ENCODE measurements around the gene DUSP9.

The DUSP9 gene

DNA sequence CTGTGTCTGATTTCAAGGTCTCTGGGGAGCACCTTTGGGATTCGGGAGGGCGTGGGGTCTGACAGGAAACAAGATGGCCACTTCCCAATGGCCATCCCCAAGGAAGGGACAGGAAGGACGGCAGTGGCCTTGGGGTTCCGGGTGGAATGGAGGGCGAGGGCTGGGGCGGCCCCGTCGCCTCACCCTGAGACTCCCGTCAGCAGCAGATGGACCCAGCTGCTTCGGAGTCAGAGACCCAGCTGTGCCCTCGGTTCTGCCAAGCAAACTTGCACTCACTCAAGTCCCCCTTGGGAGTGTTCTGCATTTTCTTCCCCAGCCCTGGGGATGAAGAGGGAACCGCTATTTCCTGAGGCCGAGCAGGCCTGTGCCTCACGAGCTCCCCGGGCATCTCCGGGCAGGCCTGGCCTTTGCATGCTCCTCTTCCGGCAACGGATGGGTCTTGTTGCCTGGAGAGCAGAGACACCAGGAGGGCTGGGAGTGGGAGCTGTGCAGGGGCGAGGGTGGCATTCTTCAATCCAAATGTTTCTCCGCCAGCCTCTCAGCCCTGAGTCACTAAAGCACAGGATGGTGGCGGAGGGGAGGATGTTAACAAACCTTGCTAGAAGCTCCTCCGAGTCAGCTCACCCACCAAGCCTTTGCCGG, 6.8 kb upstream of the DUSP9 start:
- H3K4me3 ChIP-seq (replicated peaks; ENCODE audit: insufficient read depth, low read length) = no peak overlapping the region
- DNase-seq (ENCODE audit: low read depth in 1 of 2, low spot score in 1 of 2) = no peak
- TF ChIP-seq, protein P1, sequence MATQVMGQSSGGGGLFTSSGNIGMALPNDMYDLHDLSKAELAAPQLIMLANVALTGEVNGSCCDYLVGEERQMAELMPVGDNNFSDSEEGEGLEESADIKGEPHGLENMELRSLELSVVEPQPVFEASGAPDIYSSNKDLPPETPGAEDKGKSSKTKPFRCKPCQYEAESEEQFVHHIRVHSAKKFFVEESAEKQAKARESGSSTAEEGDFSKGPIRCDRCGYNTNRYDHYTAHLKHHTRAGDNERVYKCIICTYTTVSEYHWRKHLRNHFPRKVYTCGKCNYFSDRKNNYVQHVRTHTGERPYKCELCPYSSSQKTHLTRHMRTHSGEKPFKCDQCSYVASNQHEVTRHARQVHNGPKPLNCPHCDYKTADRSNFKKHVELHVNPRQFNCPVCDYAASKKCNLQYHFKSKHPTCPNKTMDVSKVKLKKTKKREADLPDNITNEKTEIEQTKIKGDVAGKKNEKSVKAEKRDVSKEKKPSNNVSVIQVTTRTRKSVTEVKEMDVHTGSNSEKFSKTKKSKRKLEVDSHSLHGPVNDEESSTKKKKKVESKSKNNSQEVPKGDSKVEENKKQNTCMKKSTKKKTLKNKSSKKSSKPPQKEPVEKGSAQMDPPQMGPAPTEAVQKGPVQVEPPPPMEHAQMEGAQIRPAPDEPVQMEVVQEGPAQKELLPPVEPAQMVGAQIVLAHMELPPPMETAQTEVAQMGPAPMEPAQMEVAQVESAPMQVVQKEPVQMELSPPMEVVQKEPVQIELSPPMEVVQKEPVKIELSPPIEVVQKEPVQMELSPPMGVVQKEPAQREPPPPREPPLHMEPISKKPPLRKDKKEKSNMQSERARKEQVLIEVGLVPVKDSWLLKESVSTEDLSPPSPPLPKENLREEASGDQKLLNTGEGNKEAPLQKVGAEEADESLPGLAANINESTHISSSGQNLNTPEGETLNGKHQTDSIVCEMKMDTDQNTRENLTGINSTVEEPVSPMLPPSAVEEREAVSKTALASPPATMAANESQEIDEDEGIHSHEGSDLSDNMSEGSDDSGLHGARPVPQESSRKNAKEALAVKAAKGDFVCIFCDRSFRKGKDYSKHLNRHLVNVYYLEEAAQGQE (IDR thresholded peaks at IDR 0.05; ENCODE audit: insufficient replicate concordance, low read depth) = no peak
- TF ChIP-seq POLR2AphosphoS5 (IDR thresholded peaks at IDR 0.05; ENCODE audit: low read depth) = no peak
- TF ChIP-seq SPI1 (IDR thresholded peaks at IDR 0.05; ENCODE audit: borderline replicate concordance, low read depth) = no peak
- TF ChIP-seq, protein P2, sequence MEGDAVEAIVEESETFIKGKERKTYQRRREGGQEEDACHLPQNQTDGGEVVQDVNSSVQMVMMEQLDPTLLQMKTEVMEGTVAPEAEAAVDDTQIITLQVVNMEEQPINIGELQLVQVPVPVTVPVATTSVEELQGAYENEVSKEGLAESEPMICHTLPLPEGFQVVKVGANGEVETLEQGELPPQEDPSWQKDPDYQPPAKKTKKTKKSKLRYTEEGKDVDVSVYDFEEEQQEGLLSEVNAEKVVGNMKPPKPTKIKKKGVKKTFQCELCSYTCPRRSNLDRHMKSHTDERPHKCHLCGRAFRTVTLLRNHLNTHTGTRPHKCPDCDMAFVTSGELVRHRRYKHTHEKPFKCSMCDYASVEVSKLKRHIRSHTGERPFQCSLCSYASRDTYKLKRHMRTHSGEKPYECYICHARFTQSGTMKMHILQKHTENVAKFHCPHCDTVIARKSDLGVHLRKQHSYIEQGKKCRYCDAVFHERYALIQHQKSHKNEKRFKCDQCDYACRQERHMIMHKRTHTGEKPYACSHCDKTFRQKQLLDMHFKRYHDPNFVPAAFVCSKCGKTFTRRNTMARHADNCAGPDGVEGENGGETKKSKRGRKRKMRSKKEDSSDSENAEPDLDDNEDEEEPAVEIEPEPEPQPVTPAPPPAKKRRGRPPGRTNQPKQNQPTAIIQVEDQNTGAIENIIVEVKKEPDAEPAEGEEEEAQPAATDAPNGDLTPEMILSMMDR (IDR thresholded peaks at IDR 0.05; ENCODE audit: insufficient read depth, low read length) = no peak
- TF ChIP-seq GABPA (IDR thresholded peaks at IDR 0.05; ENCODE audit: low read depth) = no peak
- H3K27ac ChIP-seq (replicated peaks) = no peak overlapping the region
- peaks cover 38% of the 10 kb centered on the region for H3K27me3 ChIP-seq (ENCODE audit: insufficient read depth, poor library complexity, severe bottlenecking)

DNA sequence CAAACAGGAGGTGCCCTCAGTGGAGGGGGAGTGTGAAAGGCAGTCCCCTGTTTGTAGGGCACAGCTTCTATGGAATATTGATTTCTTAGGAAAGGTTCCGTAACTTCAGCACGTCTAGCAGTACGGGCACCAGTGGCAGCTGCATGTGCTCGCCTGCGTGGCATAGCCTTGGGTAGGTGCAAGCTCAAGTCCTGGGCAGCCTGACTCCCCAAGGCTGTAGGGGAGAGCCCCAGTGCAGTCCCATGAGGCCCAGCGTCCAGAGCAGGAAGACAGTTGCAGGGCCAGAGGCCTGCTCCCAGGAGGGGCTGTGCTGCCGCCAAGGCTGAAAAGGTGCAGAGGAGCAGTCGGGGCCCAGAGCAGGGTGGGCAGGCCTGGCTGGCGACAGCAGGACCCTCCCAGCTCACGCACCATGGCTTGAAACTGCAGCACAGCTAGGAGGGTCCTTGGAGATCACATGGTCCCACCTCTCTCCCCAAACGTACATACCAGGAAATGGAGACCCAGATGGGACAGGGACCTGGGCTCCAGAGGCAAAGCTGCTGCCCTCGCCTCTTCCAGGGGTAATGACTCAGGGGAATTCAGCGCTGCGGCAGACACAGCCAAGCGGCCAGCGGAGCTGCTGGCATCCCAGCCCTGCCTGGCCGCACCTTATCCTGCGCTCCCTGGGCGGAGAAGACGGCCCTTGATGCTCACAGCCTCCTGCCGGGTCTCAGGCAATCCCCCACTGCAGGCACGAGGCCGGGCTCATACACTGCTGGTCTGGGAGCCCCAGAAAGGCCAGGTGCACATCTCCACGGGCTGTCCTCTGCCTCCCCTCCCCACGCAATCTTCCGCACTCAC, 6.0 kb upstream of the DUSP9 start:
- DNase-seq (ENCODE audit: low read depth in 1 of 2, low spot score in 1 of 2) = no peak
- H3K4me3 ChIP-seq (replicated peaks; ENCODE audit: insufficient read depth, low read length) = no peak overlapping the region
- no peak for TF ChIP-seq GABPA (IDR thresholded peaks at IDR 0.05; ENCODE audit: low read depth)
- TF ChIP-seq, protein P1 (IDR thresholded peaks at IDR 0.05; ENCODE audit: insufficient replicate concordance, low read depth) = no peak
- TF ChIP-seq SPI1 (IDR thresholded peaks at IDR 0.05; ENCODE audit: borderline replicate concordance, low read depth) = no peak
- TF ChIP-seq, protein P2 (IDR thresholded peaks at IDR 0.05; ENCODE audit: insufficient read depth, low read length) = no peak
- no peak for TF ChIP-seq POLR2AphosphoS5 (IDR thresholded peaks at IDR 0.05; ENCODE audit: low read depth)
- H3K27ac ChIP-seq (replicated peaks) = no peak overlapping the region
- peaks cover 41% of the 10 kb centered on the region for H3K27me3 ChIP-seq (ENCODE audit: insufficient read depth, poor library complexity, severe bottlenecking)

DNA sequence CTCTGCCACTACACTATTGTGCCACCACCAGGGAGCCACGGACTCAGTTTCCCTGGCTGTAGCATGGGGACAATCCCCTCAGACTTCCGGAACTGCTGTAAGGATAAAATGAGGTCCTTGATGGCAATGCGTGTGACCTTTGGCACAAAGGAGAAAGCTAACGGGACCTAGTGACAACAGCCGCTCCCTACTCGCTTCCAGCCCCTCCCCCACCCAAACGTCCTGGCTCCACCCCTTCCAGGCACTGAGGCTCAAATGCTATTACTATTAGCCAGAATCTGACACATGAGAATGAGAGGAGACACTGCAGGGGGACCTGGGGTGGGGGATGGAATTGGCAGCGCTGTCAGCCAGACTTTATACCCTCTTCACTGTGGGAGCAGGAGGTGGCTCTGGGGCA, 5.4 kb upstream of the DUSP9 start:
- DNase-seq (ENCODE audit: low read depth in 1 of 2, low spot score in 1 of 2) = no peak
- Histone ChIP-seq H3K27ac (replicated peaks) (no peak overlapping the region), H3K4me3 (replicated peaks; ENCODE audit: insufficient read depth, low read length) (no peak overlapping the region), H3K27me3 (ENCODE audit: insufficient read depth, poor library complexity, severe bottlenecking) (peaks cover 43% of the 10 kb centered on the region)
- TF ChIP-seq POLR2AphosphoS5 (IDR thresholded peaks at IDR 0.05; ENCODE audit: low read depth) = no peak
- no peak for TF ChIP-seq SPI1 (IDR thresholded peaks at IDR 0.05; ENCODE audit: borderline replicate concordance, low read depth)
- TF ChIP-seq, protein P1 (IDR thresholded peaks at IDR 0.05; ENCODE audit: insufficient replicate concordance, low read depth) = no peak
- no peak for TF ChIP-seq GABPA (IDR thresholded peaks at IDR 0.05; ENCODE audit: low read depth)
- TF ChIP-seq, protein P2 (IDR thresholded peaks at IDR 0.05; ENCODE audit: insufficient read depth, low read length) = no peak

Data from HL-60 (cell line).